Measurements from ENCODE around the gene TUBA3C. TPM values are rescaled to one million over a fixed set of nuclear protein-coding genes. Genes with fewer than 3 reads are reported as not detected.

TUBA3C gene
- total and polyA plus RNA-seq, 11 donors = 0.20 to 0.75 (median 0.58) TPM; not detected in 8

- ATAC-seq = no peak
- TF ChIP-seq CTCF (IDR thresholded peaks at IDR 0.05) (no peak), POLR2A (IDR thresholded peaks at IDR 0.05) (no peak)
- intact Hi-C loops (cut with DNase I) = no loop called here
- H3K9me3 ChIP-seq = no peaks in the 10 kb centered on the region
- no peak overlapping the region for H3K4me3 ChIP-seq
- H3K4me1 ChIP-seq = no peaks in the 10 kb centered on the region
- no peak overlapping the region for H3K27ac ChIP-seq
- peaks cover 0 to 5% (median 0%) of the 10 kb centered on the region in 9 donors for H3K27me3 ChIP-seq
- no peaks in the 10 kb centered on the region for H3K36me3 ChIP-seq
- DNase-seq = no peak
- WGBS, 4 donors = 75 to 88% (median 83%) methylated on average over 3 of the region's 3 CpGs
Measured at GRCh38 chr13:19169496-19169895, 12.1 kb downstream of the TUBA3C start.

- Histone ChIP-seq H3K27ac (no peak overlapping the region), H3K36me3 (no peaks in the 10 kb centered on the region), H3K4me3 (no peak overlapping the region), H3K27me3 (no peaks in the 10 kb centered on the region), H3K4me1 (no peaks in the 10 kb centered on the region), H3K9me3 (peaks cover 0 to 15% (median 7%) of the 10 kb centered on the region in 12 donors)
- intact Hi-C loops (cut with DNase I) = no loop called here
- TF ChIP-seq POLR2A (IDR thresholded peaks at IDR 0.05) = no peak
- no peak for TF ChIP-seq CTCF (IDR thresholded peaks at IDR 0.05)
- 59 to 73% (median 69%) methylated on average over 3 to 5 of the region's 5 CpGs for WGBS, 4 donors
- DNase-seq (no peak), ATAC-seq (no peak)
Measured at GRCh38 chr13:19161308-19161707, 20.3 kb downstream of the TUBA3C start.

GRCh38 chr13:19159761-19160420, 21.7 kb downstream of the TUBA3C start:
- Histone ChIP-seq H3K4me3 (no peak overlapping the region), H3K9me3 (peaks cover 0 to 15% (median 7%) of the 10 kb centered on the region in 12 donors), H3K4me1 (no peaks in the 10 kb centered on the region), H3K27me3 (no peaks in the 10 kb centered on the region), H3K36me3 (no peaks in the 10 kb centered on the region), H3K27ac (no peak overlapping the region)
- ATAC-seq = no peak
- TF ChIP-seq POLR2A (IDR thresholded peaks at IDR 0.05) (no peak), CTCF (IDR thresholded peaks at IDR 0.05) (no peak)
- DNase-seq = no peak
- intact Hi-C loops (cut with DNase I) = no loop called here
- WGBS, 4 donors = 43 to 70% (median 68%) methylated on average over 2 to 9 of the region's 9 CpGs

GRCh38 chr13:19159181-19159580, 22.4 kb downstream of the TUBA3C start:
- no peaks in the 10 kb centered on the region for H3K4me1 ChIP-seq
- H3K4me3 ChIP-seq = no peak overlapping the region
- TF ChIP-seq CTCF (IDR thresholded peaks at IDR 0.05) = no peak
- TF ChIP-seq POLR2A (IDR thresholded peaks at IDR 0.05) = no peak
- H3K9me3 ChIP-seq = peaks cover 0 to 15% (median 7%) of the 10 kb centered on the region in 12 donors
- H3K27ac ChIP-seq = no peak overlapping the region
- intact Hi-C loops (cut with DNase I) = no loop called here
- no peaks in the 10 kb centered on the region for H3K36me3 ChIP-seq
- 66 to 76% (median 72%) methylated on average over 2 of the region's 2 CpGs for WGBS, 4 donors
- DNase-seq (no peak), ATAC-seq (no peak)
- no peaks in the 10 kb centered on the region for H3K27me3 ChIP-seq
